Calu3 (cell line): ENCODE measurements around the gene AOC1. TPM values are rescaled to one million over a fixed set of nuclear protein-coding genes. Genes with fewer than 3 reads are reported as not detected.

ENCODE experiments used
- BruUV-seq: library from RNA; stranded (reverse); fragments of 400-500 nt; replicated peaks from 2 replicates; lab custom pipeline; 2021; lab: Mats Ljungman, UMichigan
- CTCF ChIA-PET: fragments of 300-600 bp; sonication (Branson Sonifier 250); formaldehyde crosslinking; loops from one replicate; lab custom pipeline; 2022; ENCODE audit warnings: antibody characterized with exemption; lab: Charles Lee
- DNase-seq: peaks from one replicate; pipeline ENCODE4 v3.0.0; 2022
- H3K27ac Mint-ChIP-seq: one replicate; pipeline ENCODE4 v1.8.0; 2022; ENCODE audit warnings: mixed read lengths; ENCODE audit not compliant: unreplicated experiment
- H3K27me3 Mint-ChIP-seq: one replicate; pipeline ENCODE4 v1.8.0; 2022; ENCODE audit warnings: mixed read lengths; ENCODE audit not compliant: unreplicated experiment
- H3K36me3 Mint-ChIP-seq: one replicate; pipeline ENCODE4 v1.8.0; 2022; ENCODE audit warnings: mild to moderate bottlenecking, moderate library complexity, mixed read lengths; ENCODE audit not compliant: insufficient read depth, unreplicated experiment
- H3K4me1 Mint-ChIP-seq: one replicate; pipeline ENCODE4 v1.8.0; 2022; ENCODE audit warnings: mild to moderate bottlenecking, low read depth, mixed read lengths; ENCODE audit not compliant: unreplicated experiment
- H3K4me3 Mint-ChIP-seq: one replicate; pipeline ENCODE4 v1.8.0; 2022; ENCODE audit warnings: mild to moderate bottlenecking, low read depth, moderate library complexity, mixed read lengths; ENCODE audit not compliant: unreplicated experiment
- H3K9me3 Mint-ChIP-seq: one replicate; pipeline ENCODE4 v1.8.0; 2022; ENCODE audit warnings: low read depth, mixed read lengths; ENCODE audit not compliant: unreplicated experiment
- CTCF ChIP-seq: fragments of 200-600 bp; IDR thresholded peaks from one replicate; pipeline ENCODE4 v1.8.0; 2022; ENCODE audit warnings: antibody characterized with exemption; ENCODE audit not compliant: unreplicated experiment
- intact Hi-C: fragments of 100-400 bp; cut with micrococcal nuclease; formaldehyde crosslinking; loops from one replicate; pipeline ENCODE4 v1.10.0; 2022; ENCODE audit not compliant: unreplicated experiment
- total RNA-seq: library from RNA; stranded (reverse); gene quantifications from 2 replicates; pipeline ENCODE4 v1.2.3, GENCODE V29; 2022

AOC1 gene
- total RNA-seq, 1 experiment from 2014 or later = 1.2 TPM

GRCh38 chr7:150866932-150867564 is 14.7 kb downstream of the AOC1 start:
- CTCF ChIA-PET = interaction anchor here (0.6 to 1.3 kb wide), 2 partner anchors 9 to 11 kb away, joined by 3 to 4 read pairs; no protein-coding TSS in a partner anchor
- peaks cover 32% of the 10 kb centered on the region for H3K27me3 Mint-ChIP-seq
- H3K9me3 Mint-ChIP-seq = peaks cover 4% of the 10 kb centered on the region
- no peaks in the 10 kb centered on the region for H3K36me3 Mint-ChIP-seq
- H3K27ac Mint-ChIP-seq = no peak overlapping the region
- TF ChIP-seq CTCF = no peak
- intact Hi-C loops = no loop called here
- H3K4me3 Mint-ChIP-seq = no peak overlapping the region
- no peaks in the 10 kb centered on the region for H3K4me1 Mint-ChIP-seq
- no TSS peak for BruUV-seq
- no peak for DNase-seq

GRCh38 chr7:150867605-150868004 is 15.3 kb downstream of the AOC1 start:
- CTCF ChIA-PET = interaction anchor here (0.6 to 1.3 kb wide), 2 partner anchors 9 to 12 kb away, joined by 3 to 4 read pairs; no protein-coding TSS in a partner anchor
- Mint-ChIP-seq H3K27me3 (peaks cover 27% of the 10 kb centered on the region), H3K27ac (no peak overlapping the region), H3K9me3 (peaks cover 5% of the 10 kb centered on the region), H3K4me1 (no peaks in the 10 kb centered on the region), H3K4me3 (no peak overlapping the region), H3K36me3 (no peaks in the 10 kb centered on the region)
- intact Hi-C loops = no loop called here
- no peak for DNase-seq
- TF ChIP-seq CTCF = no peak
- no TSS peak for BruUV-seq

GRCh38 chr7:150869467-150869866 is 17.1 kb downstream of the AOC1 start:
- H3K9me3 Mint-ChIP-seq = peaks cover 2% of the 10 kb centered on the region
- no peak for TF ChIP-seq CTCF
- CTCF ChIA-PET = no interaction called here
- peaks cover 18% of the 10 kb centered on the region for H3K27me3 Mint-ChIP-seq
- no TSS peak for BruUV-seq
- H3K27ac Mint-ChIP-seq = no peak overlapping the region
- no peaks in the 10 kb centered on the region for H3K36me3 Mint-ChIP-seq
- no peaks in the 10 kb centered on the region for H3K4me1 Mint-ChIP-seq
- DNase-seq = no peak
- intact Hi-C loops = no loop called here
- H3K4me3 Mint-ChIP-seq = no peak overlapping the region

GRCh38 chr7:150871601-150872000 is 19.3 kb downstream of the AOC1 start:
- TF ChIP-seq CTCF = no peak
- CTCF ChIA-PET = no interaction called here
- no TSS peak for BruUV-seq
- no peaks in the 10 kb centered on the region for H3K36me3 Mint-ChIP-seq
- H3K9me3 Mint-ChIP-seq = peaks cover 2% of the 10 kb centered on the region
- DNase-seq = no peak
- no peak overlapping the region for H3K4me3 Mint-ChIP-seq
- H3K4me1 Mint-ChIP-seq = no peaks in the 10 kb centered on the region
- intact Hi-C loops = no loop called here
- no peak overlapping the region for H3K27ac Mint-ChIP-seq
- peaks cover 18% of the 10 kb centered on the region for H3K27me3 Mint-ChIP-seq
